ENCODE measurements around the gene BRINP3. TPM values are rescaled to one million over a fixed set of nuclear protein-coding genes. Genes with fewer than 3 reads are reported as not detected.

BRINP3 gene
- polyA plus RNA-seq, 2 of the 4 experiments (the other 2 are of a cell fraction) = not detected

DNA sequence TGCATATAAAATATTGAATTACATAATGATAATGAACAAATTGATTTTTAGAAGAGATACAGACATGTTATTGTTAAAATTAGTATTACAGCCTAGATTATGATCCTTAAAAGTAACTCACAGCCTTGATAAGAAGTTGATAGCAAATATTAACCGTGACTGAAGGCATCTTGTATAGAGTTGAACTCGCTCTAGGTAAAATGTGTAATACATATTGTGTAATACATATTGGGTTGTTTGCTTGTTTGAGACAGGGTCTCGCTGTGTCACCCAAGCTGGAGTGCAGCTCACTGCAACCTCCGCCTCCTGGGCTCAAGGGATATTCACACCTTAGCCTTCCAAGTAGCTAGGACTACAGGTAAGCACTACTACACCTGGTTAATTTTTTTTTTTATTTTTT is 269.9 kb downstream of the BRINP3 start:
- no peak for FAIRE-seq
- no peak overlapping the region for H3K4me3 ChIP-seq
- WGBS (ENCODE audit: missing lambda C conversion rate) = 79% methylated on average over 4 of the region's 4 CpGs
- ChIA-PET POLR2A (no interaction called here), CTCF (no interaction called here)
- H3K27ac ChIP-seq = no peak overlapping the region
- no peaks in the 10 kb centered on the region for H3K9me3 ChIP-seq
- no peak overlapping the region for H3K4me2 ChIP-seq
- ATAC-seq = no peak
- no peak for DNase-seq (ENCODE audit: low read depth in 1 of 2, low spot score in 1 of 2)
- H3K4me1 ChIP-seq = no peaks in the 10 kb centered on the region
- no peak for TF ChIP-seq RNF2 (IDR thresholded peaks at IDR 0.05; ENCODE audit: borderline replicate concordance, low read depth)
- TF ChIP-seq MAZ (IDR thresholded peaks at IDR 0.05; ENCODE audit: borderline replicate concordance, low read depth, low read length) = no peak
- no peak for TF ChIP-seq RARB (CRISPR knock-in tag; IDR thresholded peaks at IDR 0.05)
- no peak for TF ChIP-seq RFX5 (IDR thresholded peaks at IDR 0.05)
- TF ChIP-seq HDAC2 (IDR thresholded peaks at IDR 0.05) = no peak
- TF ChIP-seq KDM5A (IDR thresholded peaks at IDR 0.05) = no peak

DNA sequence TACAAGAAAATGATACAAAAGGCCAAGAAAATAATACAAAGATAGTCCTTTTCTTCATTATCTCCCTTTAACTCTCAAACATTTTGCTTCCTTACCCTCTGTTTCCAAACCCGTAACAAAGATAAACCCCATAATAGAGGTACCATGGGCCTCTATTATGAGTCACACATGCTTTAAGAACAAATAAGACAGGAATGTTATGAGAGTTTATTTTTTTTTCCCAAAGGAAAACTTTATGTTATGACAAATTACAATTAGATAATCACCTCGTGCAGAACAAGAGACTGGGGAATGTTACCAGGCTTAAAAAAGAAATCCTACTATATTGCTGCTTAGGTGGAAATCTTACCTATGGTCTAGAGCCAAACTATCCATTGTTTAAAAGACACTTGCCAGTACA is 272.0 kb downstream of the BRINP3 start:
- ATAC-seq = no peak
- FAIRE-seq = no peak
- ChIA-PET POLR2A (no interaction called here), CTCF (no interaction called here)
- 43% methylated on average over 2 of the region's 2 CpGs for WGBS (ENCODE audit: missing lambda C conversion rate)
- TF ChIP-seq PHF8 (IDR thresholded peaks at IDR 0.05; ENCODE audit: borderline replicate concordance, low read depth) (no peak), NFE2L2 (conservative IDR thresholded peaks at IDR 0.05; ENCODE audit: low read length) (no peak), POLR2A (IDR thresholded peaks at IDR 0.05; ENCODE audit: low read length) (no peak), RCOR1 (IDR thresholded peaks at IDR 0.05; ENCODE audit: low read depth, low read length) (no peak), JUNB (IDR thresholded peaks at IDR 0.05) (no peak), TP53 (CRISPR knock-in tag; IDR thresholded peaks at IDR 0.05) (no peak), NR3C1 (IDR thresholded peaks at IDR 0.05) (no peak), ZSCAN20 (CRISPR knock-in tag; IDR thresholded peaks at IDR 0.05) (no peak), HEYL (CRISPR knock-in tag; IDR thresholded peaks at IDR 0.05) (no peak), MAZ (IDR thresholded peaks at IDR 0.05; ENCODE audit: borderline replicate concordance, low read depth, low read length) (no peak), HOXB5 (CRISPR knock-in tag; IDR thresholded peaks at IDR 0.05) (no peak), RARB (CRISPR knock-in tag; IDR thresholded peaks at IDR 0.05) (no peak), ZFP36 (IDR thresholded peaks at IDR 0.05; ENCODE audit: borderline replicate concordance, partially characterized antibody) (no peak), ESRRA (IDR thresholded peaks at IDR 0.05; ENCODE audit: borderline replicate concordance, low read length) (no peak), EP300 (IDR thresholded peaks at IDR 0.05) (no peak), MAFK (IDR thresholded peaks at IDR 0.05; ENCODE audit: partially characterized antibody) (no peak)
- TF ChIP-seq, protein P1, sequence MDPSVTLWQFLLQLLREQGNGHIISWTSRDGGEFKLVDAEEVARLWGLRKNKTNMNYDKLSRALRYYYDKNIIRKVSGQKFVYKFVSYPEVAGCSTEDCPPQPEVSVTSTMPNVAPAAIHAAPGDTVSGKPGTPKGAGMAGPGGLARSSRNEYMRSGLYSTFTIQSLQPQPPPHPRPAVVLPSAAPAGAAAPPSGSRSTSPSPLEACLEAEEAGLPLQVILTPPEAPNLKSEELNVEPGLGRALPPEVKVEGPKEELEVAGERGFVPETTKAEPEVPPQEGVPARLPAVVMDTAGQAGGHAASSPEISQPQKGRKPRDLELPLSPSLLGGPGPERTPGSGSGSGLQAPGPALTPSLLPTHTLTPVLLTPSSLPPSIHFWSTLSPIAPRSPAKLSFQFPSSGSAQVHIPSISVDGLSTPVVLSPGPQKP (IDR thresholded peaks at IDR 0.05; ENCODE audit: low read depth, low read length) = no peak
- TF ChIP-seq, protein P2, sequence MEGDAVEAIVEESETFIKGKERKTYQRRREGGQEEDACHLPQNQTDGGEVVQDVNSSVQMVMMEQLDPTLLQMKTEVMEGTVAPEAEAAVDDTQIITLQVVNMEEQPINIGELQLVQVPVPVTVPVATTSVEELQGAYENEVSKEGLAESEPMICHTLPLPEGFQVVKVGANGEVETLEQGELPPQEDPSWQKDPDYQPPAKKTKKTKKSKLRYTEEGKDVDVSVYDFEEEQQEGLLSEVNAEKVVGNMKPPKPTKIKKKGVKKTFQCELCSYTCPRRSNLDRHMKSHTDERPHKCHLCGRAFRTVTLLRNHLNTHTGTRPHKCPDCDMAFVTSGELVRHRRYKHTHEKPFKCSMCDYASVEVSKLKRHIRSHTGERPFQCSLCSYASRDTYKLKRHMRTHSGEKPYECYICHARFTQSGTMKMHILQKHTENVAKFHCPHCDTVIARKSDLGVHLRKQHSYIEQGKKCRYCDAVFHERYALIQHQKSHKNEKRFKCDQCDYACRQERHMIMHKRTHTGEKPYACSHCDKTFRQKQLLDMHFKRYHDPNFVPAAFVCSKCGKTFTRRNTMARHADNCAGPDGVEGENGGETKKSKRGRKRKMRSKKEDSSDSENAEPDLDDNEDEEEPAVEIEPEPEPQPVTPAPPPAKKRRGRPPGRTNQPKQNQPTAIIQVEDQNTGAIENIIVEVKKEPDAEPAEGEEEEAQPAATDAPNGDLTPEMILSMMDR (IDR thresholded peaks at IDR 0.05) = no peak
- TF ChIP-seq, protein P3, sequence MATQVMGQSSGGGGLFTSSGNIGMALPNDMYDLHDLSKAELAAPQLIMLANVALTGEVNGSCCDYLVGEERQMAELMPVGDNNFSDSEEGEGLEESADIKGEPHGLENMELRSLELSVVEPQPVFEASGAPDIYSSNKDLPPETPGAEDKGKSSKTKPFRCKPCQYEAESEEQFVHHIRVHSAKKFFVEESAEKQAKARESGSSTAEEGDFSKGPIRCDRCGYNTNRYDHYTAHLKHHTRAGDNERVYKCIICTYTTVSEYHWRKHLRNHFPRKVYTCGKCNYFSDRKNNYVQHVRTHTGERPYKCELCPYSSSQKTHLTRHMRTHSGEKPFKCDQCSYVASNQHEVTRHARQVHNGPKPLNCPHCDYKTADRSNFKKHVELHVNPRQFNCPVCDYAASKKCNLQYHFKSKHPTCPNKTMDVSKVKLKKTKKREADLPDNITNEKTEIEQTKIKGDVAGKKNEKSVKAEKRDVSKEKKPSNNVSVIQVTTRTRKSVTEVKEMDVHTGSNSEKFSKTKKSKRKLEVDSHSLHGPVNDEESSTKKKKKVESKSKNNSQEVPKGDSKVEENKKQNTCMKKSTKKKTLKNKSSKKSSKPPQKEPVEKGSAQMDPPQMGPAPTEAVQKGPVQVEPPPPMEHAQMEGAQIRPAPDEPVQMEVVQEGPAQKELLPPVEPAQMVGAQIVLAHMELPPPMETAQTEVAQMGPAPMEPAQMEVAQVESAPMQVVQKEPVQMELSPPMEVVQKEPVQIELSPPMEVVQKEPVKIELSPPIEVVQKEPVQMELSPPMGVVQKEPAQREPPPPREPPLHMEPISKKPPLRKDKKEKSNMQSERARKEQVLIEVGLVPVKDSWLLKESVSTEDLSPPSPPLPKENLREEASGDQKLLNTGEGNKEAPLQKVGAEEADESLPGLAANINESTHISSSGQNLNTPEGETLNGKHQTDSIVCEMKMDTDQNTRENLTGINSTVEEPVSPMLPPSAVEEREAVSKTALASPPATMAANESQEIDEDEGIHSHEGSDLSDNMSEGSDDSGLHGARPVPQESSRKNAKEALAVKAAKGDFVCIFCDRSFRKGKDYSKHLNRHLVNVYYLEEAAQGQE (IDR thresholded peaks at IDR 0.05) = no peak
- TF ChIP-seq, protein P4, sequence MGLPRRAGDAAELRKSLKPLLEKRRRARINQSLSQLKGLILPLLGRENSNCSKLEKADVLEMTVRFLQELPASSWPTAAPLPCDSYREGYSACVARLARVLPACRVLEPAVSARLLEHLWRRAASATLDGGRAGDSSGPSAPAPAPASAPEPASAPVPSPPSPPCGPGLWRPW (IDR thresholded peaks at IDR 0.05) = no peak
- H3K4me3 ChIP-seq = no peak overlapping the region
- no peak for DNase-seq (ENCODE audit: low read depth in 1 of 2, low spot score in 1 of 2)
- H3K4me2 ChIP-seq = no peak overlapping the region
- no peaks in the 10 kb centered on the region for H3K9me3 ChIP-seq
- H3K4me1 ChIP-seq = no peaks in the 10 kb centered on the region
- H3K27ac ChIP-seq = no peak overlapping the region
